ENCODE results near the gene RRBP1.

RRBP1 gene

DNA sequence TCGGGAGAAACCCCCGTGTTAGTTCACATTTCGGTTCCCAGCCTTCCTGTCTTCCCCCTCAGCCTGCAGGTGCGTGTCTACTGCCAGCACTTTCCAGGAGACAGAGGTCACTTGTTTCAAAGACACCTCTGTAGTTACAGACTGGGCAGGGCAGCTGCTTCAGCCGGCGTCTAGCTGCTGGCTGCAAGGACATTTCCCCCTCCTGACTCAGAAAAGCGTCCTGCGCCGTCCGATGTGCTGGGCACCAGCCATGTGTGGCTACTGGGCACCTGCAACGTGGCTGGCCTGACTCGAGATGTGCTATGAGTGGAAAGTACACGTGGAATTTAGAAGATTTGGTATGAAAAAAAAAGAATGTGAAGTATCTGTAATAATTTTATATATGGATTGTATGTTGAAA lies 37.6 kb downstream of the RRBP1 start:
- Histone ChIP-seq H3K27me3 (ENCODE audit: insufficient read depth, low read length) (no peaks in the 10 kb centered on the region), H3K9me2 (ENCODE audit: low read depth, low read length) (no peaks in the 10 kb centered on the region), H3K36me3 (ENCODE audit: insufficient read depth, low read length) (peaks cover 4% of the 10 kb centered on the region; the same call in 1 of the 2 replicates), H3K27ac (ENCODE audit: low read depth, low read length, poor library complexity, severe bottlenecking) (peak overlapping the region; percentile 75), H3K4me2 (ENCODE audit: low read length) (peak overlapping the region; percentile 49), H3F3A (ENCODE audit: insufficient read depth, low read length) (no peaks in the 10 kb centered on the region), H3K4me1 (ENCODE audit: insufficient read depth, low read length, severe bottlenecking) (peaks cover 52% of the 10 kb centered on the region), H2AFZ (ENCODE audit: low read length) (no peak overlapping the region), H3K9me3 (ENCODE audit: low read length) (no peaks in the 10 kb centered on the region), H4K20me1 (ENCODE audit: insufficient read depth, low read length) (no peaks in the 10 kb centered on the region), H3K9ac (ENCODE audit: low read length) (peak overlapping the region; percentile 16; the same call in 1 of the 2 replicates), H3K4me3 (ENCODE audit: low read depth, low read length, poor library complexity, severe bottlenecking) (no peak overlapping the region), H3K79me2 (ENCODE audit: insufficient read depth, low read length) (no peaks in the 10 kb centered on the region)
- TF ChIP-seq, protein P1, sequence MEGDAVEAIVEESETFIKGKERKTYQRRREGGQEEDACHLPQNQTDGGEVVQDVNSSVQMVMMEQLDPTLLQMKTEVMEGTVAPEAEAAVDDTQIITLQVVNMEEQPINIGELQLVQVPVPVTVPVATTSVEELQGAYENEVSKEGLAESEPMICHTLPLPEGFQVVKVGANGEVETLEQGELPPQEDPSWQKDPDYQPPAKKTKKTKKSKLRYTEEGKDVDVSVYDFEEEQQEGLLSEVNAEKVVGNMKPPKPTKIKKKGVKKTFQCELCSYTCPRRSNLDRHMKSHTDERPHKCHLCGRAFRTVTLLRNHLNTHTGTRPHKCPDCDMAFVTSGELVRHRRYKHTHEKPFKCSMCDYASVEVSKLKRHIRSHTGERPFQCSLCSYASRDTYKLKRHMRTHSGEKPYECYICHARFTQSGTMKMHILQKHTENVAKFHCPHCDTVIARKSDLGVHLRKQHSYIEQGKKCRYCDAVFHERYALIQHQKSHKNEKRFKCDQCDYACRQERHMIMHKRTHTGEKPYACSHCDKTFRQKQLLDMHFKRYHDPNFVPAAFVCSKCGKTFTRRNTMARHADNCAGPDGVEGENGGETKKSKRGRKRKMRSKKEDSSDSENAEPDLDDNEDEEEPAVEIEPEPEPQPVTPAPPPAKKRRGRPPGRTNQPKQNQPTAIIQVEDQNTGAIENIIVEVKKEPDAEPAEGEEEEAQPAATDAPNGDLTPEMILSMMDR (IDR thresholded peaks at IDR 0.05; ENCODE audit: low read length) = no peak
- TF ChIP-seq EZH2 (IDR thresholded peaks at IDR 0.05; ENCODE audit: borderline replicate concordance, low read length) = no peak

DNA sequence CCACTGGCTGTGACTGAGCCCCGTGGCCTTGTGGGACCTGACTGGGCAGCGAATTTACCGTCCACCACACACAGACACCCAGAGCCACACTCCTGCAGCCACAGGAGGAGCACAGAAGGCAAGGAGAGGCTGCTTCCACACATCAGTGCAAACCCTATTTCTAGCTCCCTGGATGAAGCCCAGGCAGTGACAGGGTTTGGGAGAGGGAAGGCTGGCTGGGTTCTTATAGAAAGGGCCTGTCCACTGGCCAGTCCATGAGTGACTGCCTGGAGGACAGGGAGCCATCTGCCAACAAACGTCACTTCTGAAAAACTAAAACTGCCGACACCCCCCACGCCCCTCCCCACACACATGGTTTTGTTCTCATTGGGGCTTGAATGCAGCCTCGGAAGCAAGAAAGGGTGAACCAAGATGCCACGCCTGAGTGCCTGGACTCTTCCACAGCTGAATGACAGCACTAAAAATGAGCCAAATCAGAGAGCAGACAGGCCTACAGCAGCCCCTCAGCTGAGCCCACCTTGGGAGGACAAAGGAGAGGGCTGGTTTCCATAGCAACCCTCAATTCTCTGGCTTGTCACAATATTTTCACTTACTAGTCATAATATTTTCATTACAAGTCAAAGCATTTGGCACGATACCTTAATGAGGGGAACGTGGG lies 38.4 kb downstream of the RRBP1 start:
- TF ChIP-seq, protein P1 (IDR thresholded peaks at IDR 0.05; ENCODE audit: low read length) = no peak
- TF ChIP-seq EZH2 (IDR thresholded peaks at IDR 0.05; ENCODE audit: borderline replicate concordance, low read length) = no peak
- H3K79me2 ChIP-seq (ENCODE audit: insufficient read depth, low read length) = no peaks in the 10 kb centered on the region
- H3K4me1 ChIP-seq (ENCODE audit: insufficient read depth, low read length, severe bottlenecking) = peaks cover 45% of the 10 kb centered on the region
- H3K9me2 ChIP-seq (ENCODE audit: low read depth, low read length) = no peaks in the 10 kb centered on the region
- H3K4me2 ChIP-seq (ENCODE audit: low read length) = peak overlapping the region; percentile 49
- no peaks in the 10 kb centered on the region for H3K9me3 ChIP-seq (ENCODE audit: low read length)
- no peak overlapping the region for H2AFZ ChIP-seq (ENCODE audit: low read length)
- no peaks in the 10 kb centered on the region for H3K27me3 ChIP-seq (ENCODE audit: insufficient read depth, low read length)
- peak overlapping the region; percentile 75 for H3K27ac ChIP-seq (ENCODE audit: low read depth, low read length, poor library complexity, severe bottlenecking)
- no peaks in the 10 kb centered on the region for H4K20me1 ChIP-seq (ENCODE audit: insufficient read depth, low read length)
- no peak overlapping the region; the same call in 1 of the 2 replicates for H3K9ac ChIP-seq (ENCODE audit: low read length)
- no peak overlapping the region for H3K4me3 ChIP-seq (ENCODE audit: low read depth, low read length, poor library complexity, severe bottlenecking)
- no peaks in the 10 kb centered on the region for H3F3A ChIP-seq (ENCODE audit: insufficient read depth, low read length)
- peaks cover 8% of the 10 kb centered on the region; the same call in 1 of the 2 replicates for H3K36me3 ChIP-seq (ENCODE audit: insufficient read depth, low read length)

DNA sequence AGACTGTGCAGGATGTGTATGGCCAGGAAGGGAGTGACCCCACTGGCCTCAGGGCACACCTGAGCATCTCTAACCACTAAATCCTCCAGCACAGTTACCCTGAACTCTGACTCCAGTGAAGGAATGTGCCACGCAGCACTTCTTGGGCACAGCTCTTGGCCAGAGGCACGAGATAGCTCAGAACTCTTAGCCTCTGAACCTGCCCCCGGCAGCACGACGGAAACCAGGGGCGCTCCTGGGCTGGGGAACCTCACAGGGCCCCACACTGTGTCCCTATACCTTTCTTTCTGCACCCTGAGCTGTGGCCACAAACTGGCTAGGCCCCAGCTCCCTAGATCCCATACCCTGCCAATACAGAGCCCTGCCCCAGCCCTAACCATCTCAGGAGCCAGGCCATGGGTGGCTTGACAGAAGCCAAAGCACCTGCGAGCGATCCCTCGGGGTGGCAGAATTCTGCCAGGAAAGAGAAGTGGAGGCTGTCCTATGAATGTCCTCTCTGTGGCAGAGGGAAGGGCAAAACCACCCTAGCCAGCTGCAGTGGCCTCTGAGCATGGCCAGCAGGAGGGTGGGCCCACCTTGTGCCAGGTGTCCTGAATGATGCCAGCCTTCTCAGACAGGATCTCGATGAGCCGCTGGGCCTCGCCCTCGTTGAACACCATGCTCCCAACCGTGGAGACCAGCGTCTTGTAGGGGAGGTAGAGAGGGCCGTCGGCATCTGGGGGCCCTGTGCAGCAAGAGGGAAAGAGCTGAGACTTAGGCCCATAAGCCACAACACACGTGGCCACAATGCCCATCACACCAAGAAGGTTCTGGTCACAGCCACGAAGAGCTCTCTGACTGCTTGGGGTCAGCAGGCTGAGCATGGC lies 39.4 kb downstream of the RRBP1 start:
- no peaks in the 10 kb centered on the region for H3K9me2 ChIP-seq (ENCODE audit: low read depth, low read length)
- no peaks in the 10 kb centered on the region for H4K20me1 ChIP-seq (ENCODE audit: insufficient read depth, low read length)
- no peak overlapping the region for H3K4me3 ChIP-seq (ENCODE audit: low read depth, low read length, poor library complexity, severe bottlenecking)
- TF ChIP-seq EZH2 (IDR thresholded peaks at IDR 0.05; ENCODE audit: borderline replicate concordance, low read length) = no peak
- TF ChIP-seq, protein P1 (IDR thresholded peaks at IDR 0.05; ENCODE audit: low read length) = no peak
- H2AFZ ChIP-seq (ENCODE audit: low read length) = no peak overlapping the region
- no peak overlapping the region for H3K27ac ChIP-seq (ENCODE audit: low read depth, low read length, poor library complexity, severe bottlenecking)
- H3K9ac ChIP-seq (ENCODE audit: low read length) = no peak overlapping the region
- H3K9me3 ChIP-seq (ENCODE audit: low read length) = no peaks in the 10 kb centered on the region
- no peaks in the 10 kb centered on the region for H3K27me3 ChIP-seq (ENCODE audit: insufficient read depth, low read length)
- no peaks in the 10 kb centered on the region for H3K79me2 ChIP-seq (ENCODE audit: insufficient read depth, low read length)
- H3K36me3 ChIP-seq (ENCODE audit: insufficient read depth, low read length) = peaks cover 11% of the 10 kb centered on the region; the same call in 1 of the 2 replicates
- H3K4me1 ChIP-seq (ENCODE audit: insufficient read depth, low read length, severe bottlenecking) = peaks cover 34% of the 10 kb centered on the region
- no peaks in the 10 kb centered on the region for H3F3A ChIP-seq (ENCODE audit: insufficient read depth, low read length)
- H3K4me2 ChIP-seq (ENCODE audit: low read length) = no peak overlapping the region

All from OCI-LY1 (cell line).